Inflammatory macrophage treated with lipopolysaccharide for 1 hour (primary cell): ENCODE measurements around the gene NHLRC2.
A peak's percentile ranks its signal among the peaks of the same experiment; 100 is the strongest.

Experiments
- DNase-seq, 2 donors: peaks; one replicate each; pipeline ENCODE4 v3.0.0-alpha.2; 2020 to 2022

Gene NHLRC2

GRCh38 chr10:113945687-113946085 is 91.2 kb downstream of the NHLRC2 start:
- no peak for DNase-seq

GRCh38 chr10:113947184-113948041 is 93.0 kb downstream of the NHLRC2 start:
- no peak for DNase-seq

DNA sequence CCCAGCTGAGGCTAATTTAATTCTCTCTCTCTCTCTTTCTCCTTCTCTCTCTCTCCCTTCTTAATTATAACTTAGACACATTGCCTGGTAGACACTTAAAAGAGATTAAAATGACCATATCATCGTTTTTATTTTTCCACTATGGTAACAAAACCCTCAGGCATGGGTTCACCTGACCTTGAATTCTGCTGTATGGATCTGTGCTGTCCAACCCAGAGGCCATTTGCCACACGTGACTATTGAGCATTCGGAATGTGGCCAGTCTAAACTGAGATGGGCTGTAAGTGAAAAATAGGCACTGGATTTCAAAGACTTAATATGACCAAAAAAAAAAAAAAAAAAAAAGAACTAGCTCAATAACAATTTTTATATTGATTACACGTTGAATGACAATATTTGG is 93.6 kb downstream of the NHLRC2 start:
- DNase-seq: no peak

DNA sequence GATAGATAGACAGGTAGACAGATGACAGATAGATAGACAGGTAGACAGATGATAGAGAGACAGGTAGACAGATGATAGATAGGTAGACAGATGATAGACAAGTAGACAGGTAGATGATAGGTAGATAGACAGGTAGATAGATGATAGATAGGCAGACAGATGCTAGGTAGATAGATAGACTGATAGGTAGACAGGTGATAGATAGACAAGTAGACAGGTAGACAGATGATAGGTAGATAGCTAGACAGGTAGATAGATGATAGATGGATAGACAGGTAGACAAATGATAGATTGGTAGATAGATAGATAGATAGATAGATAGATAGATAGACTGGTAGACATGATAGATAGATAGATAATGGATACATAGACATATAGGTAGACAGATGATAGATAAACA is 95.8 kb downstream of the NHLRC2 start:
- DNase-seq: no peak

DNA sequence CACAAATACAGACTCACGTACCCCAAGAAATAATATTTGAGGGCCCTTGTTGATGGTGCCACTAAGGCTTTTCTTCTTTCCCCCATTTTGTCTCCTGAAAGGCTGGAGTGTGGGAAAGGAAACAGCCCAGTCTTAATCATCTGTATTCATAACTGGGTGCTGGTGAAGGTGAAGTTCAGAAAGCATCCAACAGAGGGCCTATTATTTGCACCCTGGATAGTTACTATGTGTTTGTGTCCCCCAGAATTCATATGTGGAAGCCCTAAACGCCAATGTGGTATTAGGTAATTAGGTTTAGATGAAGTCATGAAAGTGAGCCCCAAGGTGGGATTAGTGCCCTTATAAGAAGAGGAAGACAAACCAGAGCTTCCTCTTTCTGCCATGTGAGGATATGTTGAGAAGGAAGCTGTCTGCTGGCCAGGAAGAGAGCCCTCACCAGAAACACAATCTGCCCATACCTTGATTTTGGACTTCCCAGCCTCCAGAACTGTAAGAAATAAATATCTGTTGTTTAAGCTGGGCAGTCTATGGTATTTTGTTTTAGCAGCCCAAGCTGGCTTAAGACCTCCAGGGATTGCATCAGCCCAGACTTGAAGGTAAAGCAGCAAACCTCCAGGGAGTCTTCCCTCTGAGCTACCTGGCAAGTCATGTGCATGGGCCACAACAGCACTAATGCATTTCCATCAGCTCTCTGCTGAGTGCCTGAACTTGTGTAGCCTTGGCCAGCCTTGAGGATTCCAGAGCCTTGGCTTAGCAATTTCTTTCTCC is 99.2 kb downstream of the NHLRC2 start:
- DNase-seq: peak; percentile 27 to 31

GRCh38 chr10:113954409-113954808 is 99.9 kb downstream of the NHLRC2 start:
- DNase-seq: no peak

- DNase-seq: no peak
Measured at GRCh38 chr10:113957013-113957412, 102.6 kb downstream of the NHLRC2 start.

DNA sequence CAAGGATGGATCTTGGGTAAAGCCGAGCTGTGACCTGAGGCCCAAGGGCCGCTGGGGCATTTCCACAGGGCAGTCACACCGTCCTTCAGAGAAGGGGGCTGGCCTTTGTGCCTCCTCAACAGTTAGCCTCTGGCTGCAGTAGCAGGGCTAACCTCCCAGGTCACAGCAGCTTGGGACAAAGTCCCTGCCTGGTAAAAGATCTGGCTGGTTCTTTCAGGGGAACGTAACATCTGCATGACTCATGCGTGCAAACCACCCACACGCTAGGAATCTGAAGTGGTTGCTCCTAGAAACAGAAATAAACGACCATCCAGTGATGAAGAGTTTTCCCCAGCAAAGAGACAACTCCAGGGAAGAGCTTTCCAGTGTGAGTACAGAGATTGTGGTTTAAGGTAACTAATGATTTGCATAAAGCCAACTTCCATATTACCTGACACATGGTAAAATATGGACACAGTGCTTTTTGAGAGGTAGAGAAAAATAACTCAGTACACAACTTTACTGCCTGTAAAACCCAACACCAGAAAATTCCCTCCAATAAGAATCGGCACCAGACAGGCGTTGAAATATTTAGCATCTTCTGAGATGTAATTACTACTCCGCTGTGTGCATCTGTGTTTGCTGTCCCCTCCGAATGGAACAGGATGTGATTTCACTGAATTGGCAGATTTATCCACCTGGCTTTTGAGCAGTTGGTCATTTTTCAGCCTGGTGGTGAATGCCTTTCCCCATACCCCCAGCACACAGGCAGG is 104.3 kb downstream of the NHLRC2 start:
- DNase-seq: peak; percentile 72 to 73

GRCh38 chr10:113959383-113959760 is 104.9 kb downstream of the NHLRC2 start:
- DNase-seq: no peak

DNA sequence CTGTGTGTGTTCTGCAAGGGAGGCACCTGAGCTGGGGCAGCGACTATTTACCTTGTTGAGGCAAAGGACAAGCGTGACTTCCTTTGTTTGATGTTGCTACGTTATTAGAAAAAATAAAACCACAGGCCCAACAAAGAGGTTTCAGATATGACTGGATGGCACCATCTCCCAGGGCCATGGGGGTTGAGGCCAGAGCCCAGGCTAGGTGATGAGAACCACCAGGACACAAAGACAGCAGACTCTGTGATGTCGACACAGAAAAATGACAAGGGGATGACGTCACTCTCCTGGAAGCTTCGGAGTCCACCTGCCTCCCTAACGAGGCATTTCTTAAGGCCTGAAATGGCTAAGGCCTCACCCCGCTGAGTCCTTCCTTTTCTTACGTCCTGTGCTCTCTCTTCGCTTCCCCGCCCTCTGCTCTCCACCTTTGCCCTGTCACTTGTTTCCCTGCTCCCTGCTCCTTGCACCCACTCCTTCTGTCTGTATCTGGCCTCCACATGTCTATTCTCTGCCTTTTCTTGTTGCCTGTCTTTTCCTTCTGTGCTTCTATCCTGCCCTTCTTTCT is 106.2 kb downstream of the NHLRC2 start:
- DNase-seq: no peak

DNA sequence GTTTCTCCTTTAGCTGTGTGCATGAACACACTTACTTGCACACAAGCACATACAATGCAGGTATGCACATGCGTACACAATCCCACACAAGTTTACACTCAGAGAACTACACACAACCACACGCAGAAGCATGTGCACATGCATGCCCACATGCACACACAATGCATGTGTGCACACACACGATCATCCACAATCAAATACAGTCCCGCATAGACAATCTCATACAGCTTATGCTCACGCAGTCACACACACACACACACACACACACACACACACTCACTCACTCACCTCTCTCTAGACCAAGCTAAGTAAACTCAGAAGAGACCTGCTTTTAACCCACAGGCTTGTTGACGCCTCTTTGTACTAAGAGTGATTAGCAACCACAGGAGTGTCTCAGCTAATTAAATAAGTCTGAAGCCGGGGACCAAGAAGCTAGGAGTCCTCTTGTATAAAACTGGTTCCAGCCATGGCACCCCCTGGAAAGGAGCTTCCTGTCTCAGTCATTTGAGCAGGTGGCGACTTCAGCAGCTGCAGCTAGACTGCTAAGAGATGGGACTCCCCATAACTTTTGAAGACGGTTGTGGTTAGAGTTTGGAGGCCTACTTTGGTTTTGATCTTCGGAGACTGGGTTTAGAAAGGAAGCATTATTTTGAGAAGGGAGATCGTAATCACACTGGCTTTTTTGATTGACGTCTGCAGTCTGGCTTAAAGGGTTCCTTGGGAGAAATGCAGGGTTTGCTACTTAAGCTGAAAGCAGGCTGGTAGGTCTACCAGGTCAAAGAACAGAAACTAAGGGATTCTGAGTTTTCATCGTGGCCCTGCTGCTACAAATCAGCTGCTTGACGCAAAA is 106.9 kb downstream of the NHLRC2 start:
- DNase-seq: no peak

GRCh38 chr10:113965077-113965476 is 110.6 kb downstream of the NHLRC2 start:
- peak; percentile 24 to 27 for DNase-seq

GRCh38 chr10:113965683-113966082 is 111.2 kb downstream of the NHLRC2 start:
- peak; percentile 83 to 88 for DNase-seq
